Mesodermal cell (in vitro differentiated cells): ENCODE measurements around the gene COG1.

Experiments
- H3K27ac ChIP-seq: 2 replicates; pipeline ENCODE4 v1.7.0; 2013; ENCODE audit warnings: mild to moderate bottlenecking, low read depth, low read length, moderate library complexity; ENCODE audit not compliant: severe bottlenecking
- H3K36me3 ChIP-seq: 2 replicates; pipeline ENCODE4 v1.7.1; 2013; ENCODE audit warnings: mild to moderate bottlenecking, low read length, moderate library complexity; ENCODE audit not compliant: control insufficient read depth, insufficient read depth
- H3K4me1 ChIP-seq: one replicate; pipeline ENCODE4 v1.7.1; 2013; ENCODE audit warnings: mild to moderate bottlenecking, low read length; ENCODE audit not compliant: insufficient read depth, control insufficient read depth, poor library complexity, severe bottlenecking
- H3K4me3 ChIP-seq: 2 replicates; pipeline ENCODE4 v1.7.0; 2013; ENCODE audit warnings: low read length, control low read depth, mild to moderate bottlenecking; ENCODE audit not compliant: insufficient read depth, poor library complexity, severe bottlenecking; ENCODE audit errors: extremely low read depth
- H3K9me3 ChIP-seq: 2 replicates; pipeline ENCODE4 v1.7.1; 2013; ENCODE audit warnings: mild to moderate bottlenecking, low read length, moderate library complexity; ENCODE audit not compliant: control insufficient read depth
- WGBS, 2 experiments: methylation state at CpG; one replicate each; pipeline ENCODE4 v1.1.5; 2013; ENCODE audit warnings: missing lambda C conversion rate in 2 of 2; ENCODE audit not compliant: insufficient coverage in 2 of 2; 5-methylcytosine and 5-hydroxymethylcytosine counted together

Gene COG1

DNA sequence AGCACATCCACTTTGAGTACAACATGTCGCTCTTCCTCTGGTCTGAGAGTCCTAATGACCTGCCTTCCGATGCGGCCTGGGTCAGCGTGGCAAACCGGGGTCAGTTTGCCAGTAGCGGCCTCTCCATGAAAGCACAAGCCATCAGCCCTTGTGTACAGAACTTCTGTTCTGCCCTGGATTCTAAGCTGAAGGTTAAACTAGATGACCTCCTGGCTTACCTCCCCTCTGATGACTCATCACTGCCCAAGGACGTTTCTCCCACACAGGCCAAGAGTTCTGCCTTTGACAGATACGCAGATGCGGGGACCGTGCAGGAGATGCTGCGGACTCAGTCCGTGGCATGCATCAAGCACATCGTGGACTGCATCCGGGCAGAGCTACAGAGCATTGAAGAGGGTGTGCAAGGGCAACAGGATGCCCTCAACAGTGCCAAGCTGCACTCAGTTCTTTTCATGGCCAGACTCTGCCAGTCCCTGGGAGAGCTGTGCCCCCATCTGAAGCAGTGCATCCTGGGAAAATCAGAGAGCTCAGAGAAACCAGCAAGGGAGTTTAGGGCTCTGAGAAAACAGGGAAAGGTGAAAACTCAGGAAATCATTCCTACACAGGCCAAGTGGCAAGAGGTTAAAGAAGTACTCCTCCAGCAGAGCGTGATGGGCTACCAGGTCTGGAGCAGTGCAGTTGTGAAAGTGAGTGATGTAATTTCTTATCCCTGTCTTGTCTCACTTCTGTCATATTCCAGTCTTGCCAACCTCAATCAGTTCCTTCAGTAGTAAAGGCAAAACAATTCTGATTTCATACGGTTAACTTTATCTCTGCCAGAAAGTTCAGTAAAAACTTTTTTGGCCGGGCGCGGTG is 8.6 kb downstream of the COG1 start:
- no peak overlapping the region for H3K4me3 ChIP-seq
- H3K4me1 ChIP-seq = peaks cover 6% of the 10 kb centered on the region
- peaks cover 98% of the 10 kb centered on the region for H3K36me3 ChIP-seq
- no peak overlapping the region for H3K27ac ChIP-seq
- 93 to 94% methylated on average over 18 of the region's 19 CpGs for WGBS, 2 experiments
- no peaks in the 10 kb centered on the region for H3K9me3 ChIP-seq

DNA sequence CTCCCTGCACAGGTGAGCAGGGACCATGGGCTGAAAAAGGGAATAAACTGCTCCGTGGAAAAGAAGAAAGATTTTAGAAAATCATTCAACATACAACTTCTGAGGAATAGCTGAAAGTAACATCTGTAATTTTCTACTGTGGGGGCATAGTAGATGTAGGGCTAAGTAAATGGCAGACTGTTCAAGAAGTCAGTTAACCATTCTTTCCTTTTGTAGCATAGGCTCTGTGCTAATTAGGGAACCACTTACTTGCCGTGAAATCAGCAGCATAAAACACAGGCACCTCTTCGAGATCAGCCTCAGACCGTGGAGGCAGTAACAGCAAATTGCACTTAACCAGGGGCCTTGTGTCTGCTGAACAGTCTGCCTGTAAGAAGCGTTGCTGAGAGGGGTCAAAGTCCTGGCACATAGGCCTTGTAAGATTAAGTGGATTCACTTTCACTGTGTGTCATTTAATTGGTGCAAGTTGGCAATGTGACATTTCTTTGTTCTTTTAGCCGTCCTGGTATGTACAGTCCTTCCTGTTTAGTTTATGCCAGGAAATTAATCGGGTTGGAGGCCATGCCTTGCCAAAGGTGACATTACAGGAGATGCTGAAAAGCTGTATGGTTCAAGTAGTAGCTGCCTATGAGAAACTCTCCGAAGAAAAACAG is 10.4 kb downstream of the COG1 start:
- Histone ChIP-seq H3K36me3 (peaks cover 97% of the 10 kb centered on the region), H3K9me3 (no peaks in the 10 kb centered on the region), H3K4me1 (peaks cover 6% of the 10 kb centered on the region), H3K4me3 (no peak overlapping the region), H3K27ac (no peak overlapping the region)
- WGBS, 2 experiments = 87 to 90% methylated on average over 3 to 6 of the region's 8 CpGs

DNA sequence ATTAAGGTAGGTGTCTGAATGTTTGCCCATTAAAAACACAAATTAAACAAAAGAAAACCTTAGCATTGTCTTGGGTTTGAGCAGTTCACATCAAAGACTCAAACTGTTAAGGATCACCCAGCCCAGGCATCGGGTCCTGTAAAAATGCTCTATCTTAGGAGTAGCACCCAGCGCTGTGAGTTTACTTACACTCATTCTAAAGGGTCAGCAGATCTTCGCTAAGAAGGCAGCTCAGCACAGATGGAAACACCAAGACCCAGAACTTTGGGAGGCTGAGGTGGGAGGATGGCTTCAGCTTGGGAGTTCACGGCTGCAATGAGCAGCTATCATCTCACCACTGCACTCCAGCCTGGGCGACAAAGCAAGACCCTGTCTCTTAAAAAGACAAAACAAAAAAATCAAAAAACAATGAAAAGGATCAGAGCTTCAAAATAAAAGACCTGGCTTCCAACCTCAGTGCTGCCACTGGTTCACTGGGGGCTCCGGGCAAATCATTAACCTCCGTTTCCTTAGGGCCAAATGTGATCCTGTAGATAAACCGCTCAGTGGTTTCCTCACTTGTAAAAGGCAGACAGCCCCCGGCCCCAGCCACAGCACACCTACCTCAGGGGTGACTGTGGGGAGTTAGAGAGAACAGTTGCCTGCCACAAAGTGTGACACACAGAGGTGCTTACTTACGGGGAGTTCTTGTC is 11.1 kb downstream of the COG1 start:
- H3K4me3 ChIP-seq = no peak overlapping the region
- H3K4me1 ChIP-seq = peaks cover 6% of the 10 kb centered on the region
- peaks cover 97% of the 10 kb centered on the region for H3K36me3 ChIP-seq
- H3K9me3 ChIP-seq = no peaks in the 10 kb centered on the region
- H3K27ac ChIP-seq = no peak overlapping the region
- WGBS, 2 experiments = 89 to 95% methylated on average over 4 to 7 of the region's 10 CpGs

DNA sequence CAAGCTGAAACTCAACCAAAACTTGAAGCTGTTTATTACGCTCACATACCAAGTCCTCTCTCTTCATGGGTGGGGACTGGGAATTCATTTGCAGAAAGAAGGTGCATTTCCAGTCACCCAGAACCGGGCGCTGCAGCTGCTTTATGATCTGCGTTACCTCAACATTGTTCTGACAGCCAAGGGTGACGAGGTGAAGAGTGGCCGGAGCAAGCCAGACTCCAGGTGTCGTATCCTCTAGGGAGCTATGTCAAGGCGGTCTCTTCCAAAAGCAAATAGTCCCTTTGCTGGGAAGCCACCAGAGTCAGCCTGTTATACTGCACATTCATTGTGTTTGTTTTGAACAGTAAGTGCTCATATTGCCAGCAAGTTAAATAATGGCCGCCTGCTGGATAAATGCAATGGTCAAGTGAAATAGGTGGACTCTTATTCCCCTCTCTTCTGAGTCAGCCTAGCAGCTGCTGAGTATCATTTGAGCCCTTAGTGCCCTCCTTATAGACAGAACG is 12.7 kb downstream of the COG1 start:
- Histone ChIP-seq H3K27ac (no peak overlapping the region), H3K36me3 (peaks cover 94% of the 10 kb centered on the region), H3K9me3 (no peaks in the 10 kb centered on the region), H3K4me3 (no peak overlapping the region), H3K4me1 (peaks cover 6% of the 10 kb centered on the region)
- WGBS, 2 experiments = 87 to 98% methylated on average over 8 to 10 of the region's 10 CpGs

DNA sequence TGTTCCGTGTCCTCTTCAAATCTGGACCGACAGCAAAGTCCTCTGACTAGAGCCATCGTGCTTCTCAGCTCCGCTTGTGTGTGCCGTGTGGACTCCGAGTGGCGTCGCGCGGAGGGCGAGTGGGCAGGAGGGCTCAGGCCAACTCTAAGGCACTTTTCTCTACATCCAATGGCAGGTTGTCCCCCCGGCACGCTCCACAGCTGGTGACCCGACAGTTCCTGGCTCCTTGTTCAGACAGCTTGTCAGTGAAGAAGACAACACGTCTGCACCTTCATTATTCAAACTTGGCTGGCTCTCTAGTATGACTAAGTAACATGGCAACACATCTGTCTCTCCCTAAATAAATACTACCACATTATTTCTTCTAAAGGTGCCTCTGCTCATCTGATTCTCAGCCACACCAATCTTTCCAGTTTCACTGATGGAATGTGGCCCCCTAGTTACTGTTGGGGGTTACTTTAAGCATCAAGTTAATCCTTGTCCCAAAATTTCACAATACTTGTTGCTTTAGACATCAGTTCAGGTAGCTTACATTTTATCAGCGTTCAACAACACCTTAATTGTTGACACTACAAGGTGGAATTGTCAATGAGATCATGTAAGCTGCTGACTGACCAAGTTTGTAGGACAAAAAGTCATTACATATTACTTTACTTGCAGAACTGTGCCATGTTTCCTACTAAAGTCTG is 15.4 kb downstream of the COG1 start:
- no peaks in the 10 kb centered on the region for H3K4me1 ChIP-seq
- no peaks in the 10 kb centered on the region for H3K9me3 ChIP-seq
- H3K4me3 ChIP-seq = no peak overlapping the region
- WGBS, 2 experiments = 97 to 98% methylated on average over 15 to 16 of the region's 16 CpGs
- H3K36me3 ChIP-seq = peaks cover 74% of the 10 kb centered on the region
- peak overlapping the region; percentile 10 for H3K27ac ChIP-seq

DNA sequence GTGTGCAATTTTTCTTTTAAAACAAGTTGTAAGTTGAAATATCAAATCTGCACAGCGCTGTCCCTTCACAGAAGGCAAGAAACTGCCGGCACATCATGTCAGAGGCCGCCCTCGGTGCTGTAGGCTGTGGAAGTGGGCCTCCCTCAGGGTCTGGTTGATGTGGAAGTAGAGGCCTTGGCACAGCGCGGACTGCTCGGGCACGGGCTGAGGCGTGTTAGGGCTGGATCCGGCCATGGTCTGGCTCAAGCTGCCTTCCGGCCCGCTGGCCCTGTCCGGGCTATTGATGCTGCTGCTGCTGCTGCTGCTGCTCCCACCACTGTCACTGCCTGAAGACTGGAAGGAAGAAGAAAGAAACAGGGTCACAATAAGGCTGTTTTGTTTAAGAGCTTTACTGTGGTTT is 16.6 kb downstream of the COG1 start:
- Histone ChIP-seq H3K4me1 (no peaks in the 10 kb centered on the region), H3K4me3 (no peak overlapping the region), H3K9me3 (no peaks in the 10 kb centered on the region), H3K27ac (no peak overlapping the region), H3K36me3 (peaks cover 69% of the 10 kb centered on the region)
- 96 to 97% methylated on average over 9 to 13 of the region's 13 CpGs for WGBS, 2 experiments

DNA sequence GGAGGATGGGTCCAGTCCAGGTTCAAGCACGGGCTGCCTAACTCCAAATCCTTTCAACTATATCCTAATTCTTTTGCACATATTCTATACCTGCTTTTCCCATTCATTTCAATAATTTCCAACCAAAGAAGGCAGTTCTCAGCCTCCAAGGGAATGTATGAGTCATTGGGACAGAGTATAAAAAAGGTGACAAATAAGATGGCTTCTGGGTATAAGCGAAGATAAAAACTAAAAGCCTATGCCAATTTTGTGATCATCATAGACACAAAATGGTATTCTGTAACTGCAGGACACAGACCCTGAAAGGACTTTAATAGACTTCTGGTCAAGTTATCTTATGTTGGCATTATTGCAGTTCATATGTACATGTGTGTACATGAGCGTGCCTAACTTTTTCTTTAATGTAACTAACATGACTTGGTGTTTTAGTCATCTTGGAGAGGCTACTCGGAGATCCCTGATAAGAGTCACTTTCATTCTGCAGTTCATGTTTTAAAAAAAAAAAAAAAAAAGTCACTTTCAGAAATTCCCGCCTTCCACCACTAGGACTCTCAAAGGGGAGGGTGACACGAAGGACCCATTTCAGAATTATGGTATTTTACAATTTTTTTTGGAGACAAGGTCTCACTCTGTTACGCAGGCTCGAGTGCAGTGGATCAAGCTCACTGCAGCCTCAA is 17.3 kb downstream of the COG1 start:
- Histone ChIP-seq H3K4me1 (no peaks in the 10 kb centered on the region), H3K4me3 (no peak overlapping the region), H3K27ac (no peak overlapping the region), H3K36me3 (peaks cover 66% of the 10 kb centered on the region), H3K9me3 (no peaks in the 10 kb centered on the region)
- 94 to 98% methylated on average over 4 to 5 of the region's 8 CpGs for WGBS, 2 experiments

DNA sequence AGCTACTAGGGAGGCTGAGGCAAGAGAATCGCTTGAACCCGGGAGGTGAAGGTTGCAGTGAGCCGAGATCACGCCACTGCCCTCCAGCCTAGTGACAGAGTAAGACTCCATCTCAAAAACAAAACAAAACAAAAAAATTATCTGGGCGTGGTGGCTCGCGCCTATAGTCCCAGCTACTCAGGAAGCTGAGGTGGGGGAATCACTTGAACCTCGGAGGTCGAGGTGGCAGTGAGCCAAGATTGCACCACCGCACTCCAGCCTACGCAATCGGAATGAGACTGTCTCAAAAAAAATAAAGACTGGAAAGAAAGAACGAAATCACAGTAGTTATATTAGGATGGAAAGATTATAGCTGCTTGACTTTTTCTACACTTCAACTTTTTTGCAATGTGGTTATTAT is 18.9 kb downstream of the COG1 start:
- Histone ChIP-seq H3K36me3 (peaks cover 58% of the 10 kb centered on the region), H3K4me3 (no peak overlapping the region), H3K27ac (no peak overlapping the region), H3K9me3 (no peaks in the 10 kb centered on the region), H3K4me1 (no peaks in the 10 kb centered on the region)
- 89 to 93% methylated on average over 7 to 9 of the region's 13 CpGs for WGBS, 2 experiments

DNA sequence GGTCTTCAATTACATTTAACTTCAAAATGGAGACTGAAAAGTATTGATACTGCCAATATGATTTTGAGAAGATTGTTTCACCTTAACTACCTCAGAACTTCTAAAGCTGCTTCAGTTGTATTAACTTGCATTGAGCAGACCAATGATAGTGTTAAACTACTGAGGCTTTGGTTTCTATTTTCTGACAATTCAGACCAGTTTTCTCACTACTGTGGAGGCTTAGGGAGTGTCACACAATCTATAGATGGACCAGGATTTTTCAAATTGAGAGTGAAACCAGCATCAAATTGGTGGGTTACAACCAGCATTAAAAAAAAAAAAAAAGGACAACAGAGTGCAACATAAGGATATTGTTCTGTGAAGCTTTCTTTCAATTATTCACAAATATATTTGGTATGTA is 21.2 kb downstream of the COG1 start:
- no peaks in the 10 kb centered on the region for H3K9me3 ChIP-seq
- H3K27ac ChIP-seq = no peak overlapping the region
- H3K4me1 ChIP-seq = no peaks in the 10 kb centered on the region
- H3K4me3 ChIP-seq = no peak overlapping the region
- peaks cover 45% of the 10 kb centered on the region for H3K36me3 ChIP-seq

DNA sequence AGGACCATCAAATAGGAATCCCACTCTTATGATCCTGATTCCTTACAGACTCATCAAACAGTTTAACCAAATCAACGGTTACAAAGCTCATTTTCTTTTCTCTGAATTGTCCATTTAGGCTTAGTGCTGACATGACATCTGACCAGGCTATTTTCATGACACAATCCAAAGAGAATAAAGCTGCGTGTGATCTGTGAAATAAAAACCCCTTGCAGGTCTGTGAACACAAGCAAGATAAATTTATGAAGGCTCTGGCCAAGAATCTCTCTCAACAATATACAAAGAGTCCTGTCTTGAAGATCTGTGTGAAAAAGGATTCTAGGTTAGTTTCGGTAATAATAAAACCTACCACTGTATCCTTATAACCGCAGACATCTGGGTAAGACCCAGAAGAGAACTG is 22.0 kb downstream of the COG1 start:
- H3K4me1 ChIP-seq = no peaks in the 10 kb centered on the region
- no peaks in the 10 kb centered on the region for H3K9me3 ChIP-seq
- peaks cover 40% of the 10 kb centered on the region for H3K36me3 ChIP-seq
- no peak overlapping the region for H3K27ac ChIP-seq
- H3K4me3 ChIP-seq = no peak overlapping the region
- WGBS, 2 experiments = 83 to 100% methylated on average over 1 to 3 of the region's 4 CpGs
